Measurements from ENCODE around the gene ATP1B3. TPM values are rescaled to one million over a fixed set of nuclear protein-coding genes. Genes with fewer than 3 reads are reported as not detected.
A peak's percentile ranks its signal among the peaks of the same experiment; 100 is the strongest.

Gene ATP1B3
- total and polyA plus RNA-seq, 9 of the 15 experiments (the other 6 are each of a cell fraction or from before 2014, with no cell fraction given) = 48.3 to 202 (median 123) TPM

DNA sequence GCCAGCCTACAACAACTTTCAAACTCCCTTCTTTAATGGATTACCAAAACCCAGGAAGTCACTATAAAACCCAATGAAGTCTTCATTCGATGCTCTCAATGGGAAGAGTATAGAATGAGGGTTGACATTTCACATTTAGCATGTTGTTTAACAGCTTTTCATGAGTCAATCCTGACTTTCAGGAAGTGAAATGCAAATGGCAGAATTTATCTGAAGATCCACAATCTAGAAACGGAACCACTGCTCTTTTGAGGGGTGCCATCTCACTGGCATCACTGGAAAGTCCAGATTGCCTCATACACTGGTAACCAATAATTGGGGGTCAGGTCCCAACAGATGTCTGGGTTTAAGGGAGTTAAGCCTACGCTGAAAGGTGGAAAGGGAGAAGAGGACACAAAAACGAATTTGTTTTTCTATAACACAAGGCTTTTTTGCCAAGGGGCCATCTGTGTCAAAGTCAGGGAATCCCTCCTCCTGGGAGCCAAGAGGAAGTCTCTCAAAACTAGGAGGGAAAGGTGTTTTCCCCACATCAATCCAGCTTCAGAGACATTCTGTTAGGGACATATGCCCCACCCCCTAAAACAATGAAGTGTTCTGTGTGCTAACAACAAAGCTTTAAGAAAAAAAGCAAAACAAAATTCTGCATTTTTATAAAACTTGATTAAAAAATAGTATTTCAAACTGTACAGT lies 12.0 kb upstream of the ATP1B3 start:
- no peaks in the 10 kb centered on the region for H3K27me3 ChIP-seq (ENCODE audit: control insufficient read depth in 2 of 2, insufficient read depth in 2 of 2, low read length in 2 of 2)
- no peak overlapping the region for H3K9ac ChIP-seq (ENCODE audit: insufficient read depth in 1 of 2, low read depth in 2 of 2, low read length in 2 of 2)
- H3K9me1 ChIP-seq (ENCODE audit: control insufficient read depth, insufficient read depth, low read length) = no peaks in the 10 kb centered on the region
- H3K4me3 ChIP-seq = no peak overlapping the region
- CTCF ChIA-PET (ENCODE audit: low intra/inter-chr PET ratio) = no interaction called here
- DNase-seq (ENCODE audit: extremely low read depth in 1 of 4, low spot score in 3 of 4) = no peak
- no peak for ATAC-seq
- H4K20me1 ChIP-seq (replicated peaks; ENCODE audit: control insufficient read depth, insufficient read depth, low read length) = no peaks in the 10 kb centered on the region
- H3K27ac ChIP-seq (ENCODE audit: extremely low read depth, low read depth, low read length) = no peak overlapping the region
- peak overlapping the region; percentile 22; the same call in 1 of the 2 replicates for H2AFZ ChIP-seq (ENCODE audit: low read depth, low read length)
- no peaks in the 10 kb centered on the region for H3K79me2 ChIP-seq (ENCODE audit: control insufficient read depth, insufficient read depth, low read length)
- H3K9me3 ChIP-seq (replicated peaks; ENCODE audit: control insufficient read depth, insufficient read depth, low read depth, low read length) = no peaks in the 10 kb centered on the region
- no peak for FAIRE-seq
- no TSS peak for BruUV-seq (replicated peaks)
- no peaks in the 10 kb centered on the region for H3K36me3 ChIP-seq (ENCODE audit: control insufficient read depth, insufficient read depth, low read length)
- in situ Hi-C loops (cut with MboI) (no loop called here), intact Hi-C loops (cut with micrococcal nuclease) (no loop called here)
- H3K4me1 ChIP-seq (replicated peaks in 1 of 2; ENCODE audit: control insufficient read depth in 2 of 2, insufficient read depth in 2 of 2, low read length in 2 of 2) = peaks cover 0 to 33% of the 10 kb centered on the region in 2 experiments; a peak in 4 of 5 replicates
- H3K4me2 ChIP-seq (ENCODE audit: insufficient read depth, low read length) = no peak overlapping the region
- 36% methylated on average over 4 of the region's 4 CpGs for WGBS (ENCODE audit: insufficient coverage, low coverage, missing lambda C conversion rate)
- POLR2A ChIA-PET = interaction anchor here (1.0 to 1.1 kb wide), 3 partner anchors 10 to 14 kb away, joined by 3 to 5 read pairs (median 3); no protein-coding TSS in a partner anchor
- TF ChIP-seq PCBP1 (IDR thresholded peaks at IDR 0.05; ENCODE audit: low read depth, low read length, poor library complexity, severe bottlenecking) (no peak), AFF4 (CRISPR knock-in tag; IDR thresholded peaks at IDR 0.05) (no peak), ZNF507 (tag; conservative IDR thresholded peaks at IDR 0.05) (no peak), ZNF644 (tag; IDR thresholded peaks at IDR 0.05; ENCODE audit: low read depth) (no peak), ZFP1 (CRISPR knock-in tag; IDR thresholded peaks at IDR 0.05) (no peak), POLR2H (tag; IDR thresholded peaks at IDR 0.05; ENCODE audit: low read depth) (no peak), ZNF511 (CRISPR knock-in tag; IDR thresholded peaks at IDR 0.05) (no peak), CTBP1 (IDR thresholded peaks at IDR 0.05; ENCODE audit: borderline replicate concordance) (no peak), NCOR1 (IDR thresholded peaks at IDR 0.05) (no peak), RBM25 (IDR thresholded peaks at IDR 0.05; ENCODE audit: low read depth, low read length, severe bottlenecking) (no peak)
- TF ChIP-seq, protein P1, sequence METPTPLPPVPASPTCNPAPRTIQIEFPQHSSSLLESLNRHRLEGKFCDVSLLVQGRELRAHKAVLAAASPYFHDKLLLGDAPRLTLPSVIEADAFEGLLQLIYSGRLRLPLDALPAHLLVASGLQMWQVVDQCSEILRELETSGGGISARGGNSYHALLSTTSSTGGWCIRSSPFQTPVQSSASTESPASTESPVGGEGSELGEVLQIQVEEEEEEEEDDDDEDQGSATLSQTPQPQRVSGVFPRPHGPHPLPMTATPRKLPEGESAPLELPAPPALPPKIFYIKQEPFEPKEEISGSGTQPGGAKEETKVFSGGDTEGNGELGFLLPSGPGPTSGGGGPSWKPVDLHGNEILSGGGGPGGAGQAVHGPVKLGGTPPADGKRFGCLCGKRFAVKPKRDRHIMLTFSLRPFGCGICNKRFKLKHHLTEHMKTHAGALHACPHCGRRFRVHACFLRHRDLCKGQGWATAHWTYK (CRISPR knock-in tag; IDR thresholded peaks at IDR 0.05) = no peak
- TF ChIP-seq, protein P2, sequence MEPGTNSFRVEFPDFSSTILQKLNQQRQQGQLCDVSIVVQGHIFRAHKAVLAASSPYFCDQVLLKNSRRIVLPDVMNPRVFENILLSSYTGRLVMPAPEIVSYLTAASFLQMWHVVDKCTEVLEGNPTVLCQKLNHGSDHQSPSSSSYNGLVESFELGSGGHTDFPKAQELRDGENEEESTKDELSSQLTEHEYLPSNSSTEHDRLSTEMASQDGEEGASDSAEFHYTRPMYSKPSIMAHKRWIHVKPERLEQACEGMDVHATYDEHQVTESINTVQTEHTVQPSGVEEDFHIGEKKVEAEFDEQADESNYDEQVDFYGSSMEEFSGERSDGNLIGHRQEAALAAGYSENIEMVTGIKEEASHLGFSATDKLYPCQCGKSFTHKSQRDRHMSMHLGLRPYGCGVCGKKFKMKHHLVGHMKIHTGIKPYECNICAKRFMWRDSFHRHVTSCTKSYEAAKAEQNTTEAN (CRISPR knock-in tag; IDR thresholded peaks at IDR 0.05) = no peak
